Mammary epithelial cell (primary cell): ENCODE results near the gene ERC1.

ENCODE experiments used
- CTCF ChIP-seq, 2 donors: IDR thresholded peaks in 1 of 2; conservative IDR thresholded peaks in 1 of 2; 2 replicates each; pipeline ENCODE4 v1.5.1; 2011 to 2012; ENCODE audit warnings: inconsistent platforms in 2 of 2, low read length in 2 of 2, mild to moderate bottlenecking in 2 of 2, control low read depth in 1 of 2, low read depth in 1 of 2; ENCODE audit not compliant: insufficient read depth in 1 of 2; ENCODE audit errors: extremely low read depth in 1 of 2
- EZH2 ChIP-seq: IDR thresholded peaks from 2 replicates; pipeline ENCODE4 v1.6.1; 2012; ENCODE audit warnings: low read length, inconsistent platforms, borderline replicate concordance

- no peak for TF ChIP-seq CTCF (conservative IDR thresholded peaks at IDR 0.05 in 1 of 2, IDR thresholded peaks at IDR 0.05 in 1 of 2; ENCODE audit: extremely low read depth in 1 of 2, insufficient read depth in 1 of 2, low read depth in 1 of 2, low read length in 2 of 2)
- TF ChIP-seq EZH2 = no peak
These were observed 430.2 kb downstream of the ERC1 start for GRCh38 chr12:1421091-1421846.
